Thyroid gland (tissue), 4 donors: ENCODE measurements around the gene SLX9.

Experiments
- POLR2A ChIP-seq, 2 donors: fragments of 450-650 bp; IDR thresholded peaks; one replicate each; pipeline ENCODE4 v1.6.1; 2017; ENCODE audit warnings: antibody characterized with exemption in 2 of 2, mild to moderate bottlenecking in 2 of 2, moderate library complexity in 1 of 2
- TF ChIP-seq, protein P1 (sequence below), 6 experiments: fragments of 200-600 bp in 3 of 6; fragments of 450-650 bp in 3 of 6; sonication (generic) in 3 of 6; IDR thresholded peaks; one replicate each; pipeline ENCODE4 v1.5.1; 2016 to 2019; ENCODE audit warnings: antibody characterized with exemption in 6 of 6, mild to moderate bottlenecking in 2 of 6, inconsistent platforms in 1 of 6, moderate library complexity in 1 of 6

DNA sequence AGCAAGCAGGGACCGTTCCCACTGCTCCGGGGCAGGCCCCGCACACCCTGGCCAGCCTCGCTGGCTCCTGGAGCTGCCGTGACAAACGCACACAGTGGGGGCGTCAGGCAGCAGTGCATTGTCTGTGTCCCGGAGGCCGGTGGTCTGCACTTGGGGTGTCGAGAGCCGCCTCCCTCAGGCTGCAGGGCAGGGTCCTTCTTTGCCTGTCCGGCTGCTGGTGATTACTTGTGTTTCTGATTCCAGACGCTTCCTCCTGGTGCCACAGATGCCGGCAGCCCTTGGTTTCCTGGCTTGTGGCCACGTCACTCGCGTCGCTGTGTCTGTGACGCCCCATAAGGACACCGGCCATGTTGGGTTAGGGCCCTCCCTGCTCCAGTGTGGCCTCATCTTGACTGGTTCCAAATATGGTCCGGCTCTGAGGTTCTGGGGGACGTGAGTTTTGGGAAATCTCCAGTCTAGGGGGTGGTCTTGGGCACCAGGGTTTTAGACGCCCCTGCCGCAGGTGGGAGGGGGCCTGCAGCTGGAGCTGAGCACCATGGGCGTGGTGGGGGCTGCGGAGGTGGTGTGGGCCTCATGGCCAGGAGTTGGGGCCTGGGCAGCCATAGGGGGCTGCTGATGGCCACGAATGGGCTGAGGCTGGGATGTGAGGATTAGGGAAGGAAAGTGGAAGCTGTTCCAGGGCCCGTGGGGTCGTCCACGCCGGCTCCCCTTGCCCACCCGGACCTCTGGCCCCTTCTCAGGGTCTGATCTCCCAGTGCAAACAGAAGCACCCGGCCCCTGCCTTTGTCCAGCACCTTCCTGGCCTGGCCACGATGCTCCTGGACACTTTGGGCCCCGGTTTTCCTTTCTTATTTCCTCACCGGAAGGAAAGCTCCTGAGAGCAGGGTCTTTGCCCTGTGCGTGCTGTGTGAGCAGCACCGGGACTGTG lies 41.0 kb downstream of the SLX9 start:
- TF ChIP-seq, protein P1, sequence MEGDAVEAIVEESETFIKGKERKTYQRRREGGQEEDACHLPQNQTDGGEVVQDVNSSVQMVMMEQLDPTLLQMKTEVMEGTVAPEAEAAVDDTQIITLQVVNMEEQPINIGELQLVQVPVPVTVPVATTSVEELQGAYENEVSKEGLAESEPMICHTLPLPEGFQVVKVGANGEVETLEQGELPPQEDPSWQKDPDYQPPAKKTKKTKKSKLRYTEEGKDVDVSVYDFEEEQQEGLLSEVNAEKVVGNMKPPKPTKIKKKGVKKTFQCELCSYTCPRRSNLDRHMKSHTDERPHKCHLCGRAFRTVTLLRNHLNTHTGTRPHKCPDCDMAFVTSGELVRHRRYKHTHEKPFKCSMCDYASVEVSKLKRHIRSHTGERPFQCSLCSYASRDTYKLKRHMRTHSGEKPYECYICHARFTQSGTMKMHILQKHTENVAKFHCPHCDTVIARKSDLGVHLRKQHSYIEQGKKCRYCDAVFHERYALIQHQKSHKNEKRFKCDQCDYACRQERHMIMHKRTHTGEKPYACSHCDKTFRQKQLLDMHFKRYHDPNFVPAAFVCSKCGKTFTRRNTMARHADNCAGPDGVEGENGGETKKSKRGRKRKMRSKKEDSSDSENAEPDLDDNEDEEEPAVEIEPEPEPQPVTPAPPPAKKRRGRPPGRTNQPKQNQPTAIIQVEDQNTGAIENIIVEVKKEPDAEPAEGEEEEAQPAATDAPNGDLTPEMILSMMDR (IDR thresholded peaks at IDR 0.05), result no peak
- TF ChIP-seq POLR2A (IDR thresholded peaks at IDR 0.05), result no peak
